Neural cell (in vitro differentiated cells): ENCODE results near the gene NDUFB3.

Source experiments
- EP300 ChIP-seq: fragments of 450-650 bp; conservative IDR thresholded peaks from 2 replicates; pipeline ENCODE4 v1.6.1; 2014; ENCODE audit warnings: antibody characterized with exemption, mild to moderate bottlenecking, moderate library complexity; ENCODE audit not compliant: poor library complexity, severe bottlenecking
- EZH2 ChIP-seq: fragments of 200-600, 300-800 bp; shearing (Covaris generic), sonication (generic); IDR thresholded peaks from 2 replicates; pipeline ENCODE4 v1.6.1; 2014; ENCODE audit warnings: antibody characterized with exemption, low read length, borderline replicate concordance, mild to moderate bottlenecking; ENCODE audit not compliant: insufficient read depth, poor library complexity, severe bottlenecking
- POLR2AphosphoS5 ChIP-seq: IDR thresholded peaks from 2 replicates; pipeline ENCODE4 v1.6.1; 2012
- RAD21 ChIP-seq: fragments of 450-650 bp; conservative IDR thresholded peaks from 2 replicates; pipeline ENCODE4 v1.6.1; 2014; ENCODE audit warnings: antibody characterized with exemption, mild to moderate bottlenecking, moderate library complexity
- TF ChIP-seq, protein P1 (sequence below): fragments of 450-650 bp; IDR thresholded peaks from 2 replicates; pipeline ENCODE4 v1.5.1; 2014; ENCODE audit warnings: antibody characterized with exemption, mild to moderate bottlenecking, moderate library complexity; ENCODE audit not compliant: poor library complexity, severe bottlenecking
- TF ChIP-seq, protein P2 (sequence below): IDR thresholded peaks from 2 replicates; pipeline ENCODE4 v1.6.1; 2012; ENCODE audit warnings: borderline replicate concordance

DNA sequence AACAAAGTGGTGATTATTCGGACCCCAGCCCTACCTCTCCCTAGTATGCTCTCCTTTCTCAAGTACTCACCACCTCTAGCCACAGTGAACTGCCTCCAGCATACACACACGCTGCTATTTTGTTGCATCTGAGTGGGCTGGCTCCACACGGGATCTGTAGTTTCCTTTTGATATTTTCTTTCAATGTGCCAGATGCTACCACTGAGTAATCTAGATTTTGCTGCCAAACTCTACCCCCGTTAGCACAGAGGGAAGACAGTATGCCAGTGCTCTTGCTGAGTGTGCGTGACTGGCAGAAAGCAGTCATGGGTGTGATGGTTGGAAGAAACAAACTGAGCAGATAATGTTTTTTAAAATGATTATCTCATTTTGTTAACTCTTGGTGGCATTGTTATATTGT is 55.8 kb downstream of the NDUFB3 start:
- TF ChIP-seq, protein P1, sequence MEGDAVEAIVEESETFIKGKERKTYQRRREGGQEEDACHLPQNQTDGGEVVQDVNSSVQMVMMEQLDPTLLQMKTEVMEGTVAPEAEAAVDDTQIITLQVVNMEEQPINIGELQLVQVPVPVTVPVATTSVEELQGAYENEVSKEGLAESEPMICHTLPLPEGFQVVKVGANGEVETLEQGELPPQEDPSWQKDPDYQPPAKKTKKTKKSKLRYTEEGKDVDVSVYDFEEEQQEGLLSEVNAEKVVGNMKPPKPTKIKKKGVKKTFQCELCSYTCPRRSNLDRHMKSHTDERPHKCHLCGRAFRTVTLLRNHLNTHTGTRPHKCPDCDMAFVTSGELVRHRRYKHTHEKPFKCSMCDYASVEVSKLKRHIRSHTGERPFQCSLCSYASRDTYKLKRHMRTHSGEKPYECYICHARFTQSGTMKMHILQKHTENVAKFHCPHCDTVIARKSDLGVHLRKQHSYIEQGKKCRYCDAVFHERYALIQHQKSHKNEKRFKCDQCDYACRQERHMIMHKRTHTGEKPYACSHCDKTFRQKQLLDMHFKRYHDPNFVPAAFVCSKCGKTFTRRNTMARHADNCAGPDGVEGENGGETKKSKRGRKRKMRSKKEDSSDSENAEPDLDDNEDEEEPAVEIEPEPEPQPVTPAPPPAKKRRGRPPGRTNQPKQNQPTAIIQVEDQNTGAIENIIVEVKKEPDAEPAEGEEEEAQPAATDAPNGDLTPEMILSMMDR = no peak
- no peak for TF ChIP-seq EP300
- TF ChIP-seq, protein P2, sequence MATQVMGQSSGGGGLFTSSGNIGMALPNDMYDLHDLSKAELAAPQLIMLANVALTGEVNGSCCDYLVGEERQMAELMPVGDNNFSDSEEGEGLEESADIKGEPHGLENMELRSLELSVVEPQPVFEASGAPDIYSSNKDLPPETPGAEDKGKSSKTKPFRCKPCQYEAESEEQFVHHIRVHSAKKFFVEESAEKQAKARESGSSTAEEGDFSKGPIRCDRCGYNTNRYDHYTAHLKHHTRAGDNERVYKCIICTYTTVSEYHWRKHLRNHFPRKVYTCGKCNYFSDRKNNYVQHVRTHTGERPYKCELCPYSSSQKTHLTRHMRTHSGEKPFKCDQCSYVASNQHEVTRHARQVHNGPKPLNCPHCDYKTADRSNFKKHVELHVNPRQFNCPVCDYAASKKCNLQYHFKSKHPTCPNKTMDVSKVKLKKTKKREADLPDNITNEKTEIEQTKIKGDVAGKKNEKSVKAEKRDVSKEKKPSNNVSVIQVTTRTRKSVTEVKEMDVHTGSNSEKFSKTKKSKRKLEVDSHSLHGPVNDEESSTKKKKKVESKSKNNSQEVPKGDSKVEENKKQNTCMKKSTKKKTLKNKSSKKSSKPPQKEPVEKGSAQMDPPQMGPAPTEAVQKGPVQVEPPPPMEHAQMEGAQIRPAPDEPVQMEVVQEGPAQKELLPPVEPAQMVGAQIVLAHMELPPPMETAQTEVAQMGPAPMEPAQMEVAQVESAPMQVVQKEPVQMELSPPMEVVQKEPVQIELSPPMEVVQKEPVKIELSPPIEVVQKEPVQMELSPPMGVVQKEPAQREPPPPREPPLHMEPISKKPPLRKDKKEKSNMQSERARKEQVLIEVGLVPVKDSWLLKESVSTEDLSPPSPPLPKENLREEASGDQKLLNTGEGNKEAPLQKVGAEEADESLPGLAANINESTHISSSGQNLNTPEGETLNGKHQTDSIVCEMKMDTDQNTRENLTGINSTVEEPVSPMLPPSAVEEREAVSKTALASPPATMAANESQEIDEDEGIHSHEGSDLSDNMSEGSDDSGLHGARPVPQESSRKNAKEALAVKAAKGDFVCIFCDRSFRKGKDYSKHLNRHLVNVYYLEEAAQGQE = no peak
- no peak for TF ChIP-seq POLR2AphosphoS5
- no peak for TF ChIP-seq EZH2
- no peak for TF ChIP-seq RAD21
